HEK293 (cell line): Measurements from ENCODE around the gene ZNF33B.

ENCODE experiments used
- CTCF ChIA-PET: fragments of 350-600 bp; formaldehyde crosslinking; extraction: SDS; loops from one replicate; lab custom pipeline; 2021; ENCODE audit warnings: antibody characterized with exemption; lab: Yijun Ruan, JAX
- POLR2A ChIA-PET: fragments of 300-600 bp; formaldehyde crosslinking; extraction: SDS; loops from one replicate; lab custom pipeline; 2020; ENCODE audit warnings: antibody characterized with exemption, inconsistent platforms; lab: Yijun Ruan, JAX
- H3K27ac ChIP-seq: fragments of 200-500 bp; sonication (Bioruptor generic); 2 replicates; pipeline ENCODE4 v1.5.1; 2014; ENCODE audit warnings: low read depth, low read length, control low read depth, inconsistent platforms; ENCODE audit errors: extremely low read depth
- H3K36me3 ChIP-seq, 2 experiments: fragments of 200-500 bp in 1 of 2; sonication (Bioruptor generic) in 1 of 2; 1 replicate in 1 of 2; 2 replicates in 1 of 2; pipeline ENCODE4 v1.5.1; 2014 to 2017; ENCODE audit warnings: inconsistent platforms in 2 of 2, low read length in 2 of 2; ENCODE audit not compliant: control insufficient read depth in 2 of 2, insufficient read depth in 1 of 2
- H3K4me1 ChIP-seq: fragments of 200-500 bp; sonication (Bioruptor generic); 2 replicates; pipeline ENCODE4 v1.5.1; 2014; ENCODE audit warnings: mild to moderate bottlenecking, low read length, inconsistent platforms; ENCODE audit not compliant: control insufficient read depth, insufficient read depth
- H3K4me3 ChIP-seq: 2 replicates; pipeline ENCODE4 v1.5.1; 2011; ENCODE audit warnings: low read depth, mild to moderate bottlenecking, control low read depth, low read length, moderate library complexity
- H3K9me3 ChIP-seq: fragments of 200-500 bp; sonication (Bioruptor generic); 2 replicates; pipeline ENCODE4 v1.5.1; 2014; ENCODE audit warnings: low read depth, low read length, inconsistent platforms; ENCODE audit not compliant: control insufficient read depth, insufficient read depth
- ATF2 ChIP-seq: fragments of 450-650 bp; formaldehyde crosslinking; IDR thresholded peaks from 2 replicates; pipeline ENCODE4 v1.5.1; 2016; ENCODE audit warnings: missing biosample characterization, missing genetic modification characterization, low read depth
- GLIS1 ChIP-seq: fragments of 450-650 bp; formaldehyde crosslinking; IDR thresholded peaks from 2 replicates; pipeline ENCODE4 v1.5.1; 2016; ENCODE audit warnings: missing biosample characterization, missing genetic modification characterization
- HOXA7 ChIP-seq: sonication (generic); formaldehyde crosslinking; IDR thresholded peaks from 2 replicates; pipeline ENCODE4 v1.8.1; 2022; ENCODE audit warnings: missing genetic modification reagents, borderline replicate concordance
- KLF10 ChIP-seq: fragments of 450-650 bp; IDR thresholded peaks from 2 replicates; pipeline ENCODE4 v1.5.1; 2018; ENCODE audit warnings: missing biosample characterization, mild to moderate bottlenecking, missing genetic modification characterization
- MZF1 ChIP-seq: fragments of 450-650 bp; formaldehyde crosslinking; IDR thresholded peaks from 2 replicates; pipeline ENCODE4 v1.5.1; 2017; ENCODE audit warnings: missing biosample characterization, missing genetic modification characterization, borderline replicate concordance
- SCRT1 ChIP-seq: fragments of 450-650 bp; formaldehyde crosslinking; IDR thresholded peaks from 2 replicates; pipeline ENCODE4 v1.5.1; 2016; ENCODE audit warnings: missing biosample characterization, missing genetic modification characterization, borderline replicate concordance
- ZBTB44 ChIP-seq: fragments of 450-650 bp; IDR thresholded peaks from 2 replicates; pipeline ENCODE4 v1.5.1; 2018; ENCODE audit warnings: missing biosample characterization, mild to moderate bottlenecking, missing genetic modification characterization
- ZEB2 ChIP-seq: fragments of 450-650 bp; formaldehyde crosslinking; IDR thresholded peaks from 2 replicates; pipeline ENCODE4 v1.5.1; 2016; ENCODE audit warnings: missing biosample characterization, missing genetic modification characterization
- ZNF132 ChIP-seq: fragments of 450-650 bp; formaldehyde crosslinking; IDR thresholded peaks from 2 replicates; pipeline ENCODE4 v1.5.1; 2017; ENCODE audit warnings: missing biosample characterization, missing genetic modification characterization, borderline replicate concordance
- ZNF133 ChIP-seq: fragments of 450-650 bp; formaldehyde crosslinking; IDR thresholded peaks from 2 replicates; pipeline ENCODE4 v1.5.1; 2016; ENCODE audit warnings: missing biosample characterization, missing genetic modification characterization
- ZNF19 ChIP-seq: fragments of 450-650 bp; formaldehyde crosslinking; IDR thresholded peaks from 2 replicates; pipeline ENCODE4; 2016; ENCODE audit warnings: missing biosample characterization, missing genetic modification characterization, low read depth
- ZNF202 ChIP-seq: fragments of 450-650 bp; formaldehyde crosslinking; IDR thresholded peaks from 2 replicates; pipeline ENCODE4 v1.5.1; 2016; ENCODE audit warnings: missing biosample characterization, missing genetic modification characterization, borderline replicate concordance
- ZNF221 ChIP-seq: fragments of 450-650 bp; formaldehyde crosslinking; IDR thresholded peaks from 2 replicates; pipeline ENCODE4 v1.5.1; 2017; ENCODE audit warnings: missing biosample characterization, missing genetic modification characterization, borderline replicate concordance
- ZNF23 ChIP-seq: fragments of 450-650 bp; formaldehyde crosslinking; IDR thresholded peaks from 2 replicates; pipeline ENCODE4 v1.5.1; 2016; ENCODE audit warnings: missing biosample characterization, missing genetic modification characterization, borderline replicate concordance
- ZNF266 ChIP-seq: fragments of 450-650 bp; formaldehyde crosslinking; IDR thresholded peaks from 2 replicates; pipeline ENCODE4 v1.5.1; 2016; ENCODE audit warnings: missing biosample characterization, missing genetic modification characterization, low read depth
- ZNF366 ChIP-seq: fragments of 450-650 bp; formaldehyde crosslinking; conservative IDR thresholded peaks from 2 replicates; pipeline ENCODE4 v1.5.1; 2016; ENCODE audit warnings: missing biosample characterization, missing genetic modification characterization
- ZNF48 ChIP-seq: fragments of 450-650 bp; formaldehyde crosslinking; IDR thresholded peaks from 2 replicates; pipeline ENCODE4 v1.5.1; 2016; ENCODE audit warnings: missing biosample characterization, missing genetic modification characterization
- ZNF501 ChIP-seq: fragments of 450-650 bp; formaldehyde crosslinking; IDR thresholded peaks from 2 replicates; pipeline ENCODE4 v1.5.1; 2016; ENCODE audit warnings: missing biosample characterization, missing genetic modification characterization
- ZNF571 ChIP-seq: fragments of 450-650 bp; formaldehyde crosslinking; IDR thresholded peaks from 2 replicates; pipeline ENCODE4 v1.5.0; 2017; ENCODE audit warnings: missing biosample characterization, missing genetic modification characterization
- ZNF600 ChIP-seq: fragments of 450-650 bp; formaldehyde crosslinking; IDR thresholded peaks from 2 replicates; pipeline ENCODE4 v1.5.1; 2016; ENCODE audit warnings: missing biosample characterization, missing genetic modification characterization
- ZNF660 ChIP-seq: fragments of 450-650 bp; IDR thresholded peaks from 2 replicates; pipeline ENCODE4 v1.5.1; 2018; ENCODE audit warnings: missing biosample characterization, mild to moderate bottlenecking, missing genetic modification characterization
- ZNF707 ChIP-seq: fragments of 450-650 bp; formaldehyde crosslinking; IDR thresholded peaks from 2 replicates; pipeline ENCODE4 v1.5.1; 2016; ENCODE audit warnings: missing biosample characterization, missing genetic modification characterization
- ZNF747 ChIP-seq: fragments of 450-650 bp; formaldehyde crosslinking; IDR thresholded peaks from 2 replicates; pipeline ENCODE4 v1.5.1; 2016; ENCODE audit warnings: missing biosample characterization, missing genetic modification characterization
- ZNF792 ChIP-seq: fragments of 450-650 bp; formaldehyde crosslinking; IDR thresholded peaks from 2 replicates; pipeline ENCODE4 v1.5.1; 2016; ENCODE audit warnings: missing biosample characterization, missing genetic modification characterization
- TF ChIP-seq, protein P1 (sequence below): fragments of 450-650 bp; formaldehyde crosslinking; IDR thresholded peaks from 2 replicates; pipeline ENCODE4 v1.5.1; 2016; ENCODE audit warnings: missing biosample characterization, missing genetic modification characterization
- TF ChIP-seq, protein P2 (sequence below): fragments of 450-650 bp; formaldehyde crosslinking; IDR thresholded peaks from 2 replicates; pipeline ENCODE4 v1.5.1; 2016; ENCODE audit warnings: missing biosample characterization, missing genetic modification characterization, low read depth

Gene ZNF33B

GRCh38 chr10:42637142-42637541 is 1.2 kb downstream of the ZNF33B start (continued):
- TF ChIP-seq KLF10 (tag by site-specific recombination) (no peak), SCRT1 (tag by site-specific recombination) (no peak), ZNF707 (tag by site-specific recombination) (no peak), ZNF132 (tag by site-specific recombination) (no peak), ZNF19 (tag by site-specific recombination) (no peak), GLIS1 (tag by site-specific recombination) (no peak), ZNF747 (tag by site-specific recombination) (no peak), ZNF266 (tag by site-specific recombination) (no peak)
- TF ChIP-seq, protein P1, sequence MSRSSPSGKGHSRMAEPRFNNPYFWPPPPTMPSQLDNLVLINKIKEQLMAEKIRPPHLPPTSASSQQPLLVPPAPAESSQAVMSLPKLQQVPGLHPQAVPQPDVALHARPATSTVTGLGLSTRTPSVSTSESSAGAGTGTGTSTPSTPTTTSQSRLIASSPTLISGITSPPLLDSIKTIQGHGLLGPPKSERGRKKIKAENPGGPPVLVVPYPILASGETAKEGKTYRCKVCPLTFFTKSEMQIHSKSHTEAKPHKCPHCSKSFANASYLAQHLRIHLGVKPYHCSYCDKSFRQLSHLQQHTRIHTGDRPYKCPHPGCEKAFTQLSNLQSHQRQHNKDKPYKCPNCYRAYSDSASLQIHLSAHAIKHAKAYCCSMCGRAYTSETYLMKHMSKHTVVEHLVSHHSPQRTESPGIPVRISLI: no peak

DNA sequence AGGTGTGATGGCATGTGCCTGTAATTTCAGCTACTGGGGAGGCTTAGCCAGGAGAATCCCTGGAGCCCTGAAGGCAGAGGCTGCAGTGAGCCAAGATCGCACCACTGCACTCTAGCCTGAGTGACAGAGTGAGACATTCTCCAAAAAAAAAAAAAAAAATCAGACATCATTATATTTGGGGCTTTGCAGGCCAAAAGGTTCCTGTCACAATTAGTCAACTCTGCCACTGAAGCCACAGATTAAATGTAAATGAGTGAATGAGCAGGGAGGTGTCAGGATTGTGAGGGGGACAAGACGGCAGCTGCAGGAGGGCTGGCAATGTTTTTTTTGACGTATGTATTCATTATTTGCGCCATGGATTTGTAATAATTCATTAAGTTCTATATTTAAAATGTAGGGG is 3.3 kb downstream of the ZNF33B start:
- Histone ChIP-seq H3K4me1 (no peaks in the 10 kb centered on the region), H3K4me3 (no peak overlapping the region), H3K36me3 (peaks cover 24 to 28% of the 10 kb centered on the region in 2 experiments; a peak in 2 of 3 replicates), H3K27ac (no peak overlapping the region)
- ChIA-PET CTCF (no interaction called here), POLR2A (no interaction called here)
- TF ChIP-seq ZNF48 (tag by site-specific recombination): no peak
- no peak for TF ChIP-seq ZNF366
- TF ChIP-seq ZNF133 (tag by site-specific recombination): no peak
- no peak for TF ChIP-seq ZNF792 (tag by site-specific recombination)
- no peak for TF ChIP-seq ZNF23 (tag by site-specific recombination)
- no peak for TF ChIP-seq ZNF600 (tag by site-specific recombination)
- no peak for TF ChIP-seq ATF2
- no peak for TF ChIP-seq ZNF571
- no peak for TF ChIP-seq ZEB2 (tag by site-specific recombination)
- TF ChIP-seq ZNF202 (tag by site-specific recombination): no peak
- TF ChIP-seq, protein P2, sequence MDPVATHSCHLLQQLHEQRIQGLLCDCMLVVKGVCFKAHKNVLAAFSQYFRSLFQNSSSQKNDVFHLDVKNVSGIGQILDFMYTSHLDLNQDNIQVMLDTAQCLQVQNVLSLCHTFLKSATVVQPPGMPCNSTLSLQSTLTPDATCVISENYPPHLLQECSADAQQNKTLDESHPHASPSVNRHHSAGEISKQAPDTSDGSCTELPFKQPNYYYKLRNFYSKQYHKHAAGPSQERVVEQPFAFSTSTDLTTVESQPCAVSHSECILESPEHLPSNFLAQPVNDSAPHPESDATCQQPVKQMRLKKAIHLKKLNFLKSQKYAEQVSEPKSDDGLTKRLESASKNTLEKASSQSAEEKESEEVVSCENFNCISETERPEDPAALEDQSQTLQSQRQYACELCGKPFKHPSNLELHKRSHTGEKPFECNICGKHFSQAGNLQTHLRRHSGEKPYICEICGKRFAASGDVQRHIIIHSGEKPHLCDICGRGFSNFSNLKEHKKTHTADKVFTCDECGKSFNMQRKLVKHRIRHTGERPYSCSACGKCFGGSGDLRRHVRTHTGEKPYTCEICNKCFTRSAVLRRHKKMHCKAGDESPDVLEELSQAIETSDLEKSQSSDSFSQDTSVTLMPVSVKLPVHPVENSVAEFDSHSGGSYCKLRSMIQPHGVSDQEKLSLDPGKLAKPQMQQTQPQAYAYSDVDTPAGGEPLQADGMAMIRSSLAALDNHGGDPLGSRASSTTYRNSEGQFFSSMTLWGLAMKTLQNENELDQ (tag by site-specific recombination): no peak
- TF ChIP-seq ZNF221 (tag by site-specific recombination): no peak
- no peak for TF ChIP-seq MZF1 (tag by site-specific recombination)
- no peak for TF ChIP-seq ZBTB44 (tag by site-specific recombination)
- TF ChIP-seq ZNF501 (tag by site-specific recombination): no peak
- no peak for TF ChIP-seq ZNF660 (tag by site-specific recombination)
- no peak for TF ChIP-seq HOXA7 (CRISPR knock-in tag)
- TF ChIP-seq, all 188 proteins: peak for 0
- H3K9me3 ChIP-seq: no peaks in the 10 kb centered on the region
